Dedifferentiated amniotic fluid mesenchymal stem cell (primary cell): Measurements from ENCODE around the gene ENTREP3.
"Not testable (repeated sequence)": the region's sequence is repeated elsewhere in the genome, so short reads cannot be mapped to it uniquely, and the experiment has no call there.

Experiments used
- DNase-seq: peaks from one replicate; pipeline ENCODE4 v3.0.0-alpha.2; 2016; ENCODE audit errors: extremely low spot score

Gene ENTREP3

GRCh38 chr1:155255243-155256007, at the start of gene ENTREP3:
Gene ENTREP3, minus strand, starts transcription at chr1:155255483. Its CDS starts 606 bp downstream, at chr1:155254877.
- DNase-seq = peak; percentile 65

GRCh38 chr1:155304558-155305063, 49.3 kb upstream of the ENTREP3 start:
- DNase-seq = no peak

- no peak for DNase-seq
These were observed 46.1 kb upstream of the ENTREP3 start, which contains the start of gene PKLR for GRCh38 chr1:155301342-155301841. Gene PKLR, minus strand, starts transcription at chr1:155301438. Its CDS starts 43 bp downstream, at chr1:155301395.

GRCh38 chr1:155300553-155301329, 45.5 kb upstream of the ENTREP3 start:
- no peak for DNase-seq

- no peak for DNase-seq
These were observed 44.7 kb upstream of the ENTREP3 start for GRCh38 chr1:155300024-155300423.

- no peak for DNase-seq
These were observed 42.1 kb upstream of the ENTREP3 start for GRCh38 chr1:155297384-155297783.

- no peak for DNase-seq
These were observed 41.4 kb upstream of the ENTREP3 start for GRCh38 chr1:155296661-155297060.

- DNase-seq = no peak
These were observed 40.6 kb upstream of the ENTREP3 start for GRCh38 chr1:155295942-155296267.

- no peak for DNase-seq
These were observed 40.1 kb upstream of the ENTREP3 start for GRCh38 chr1:155295183-155295941.

- DNase-seq = no peak
These were observed 39.4 kb upstream of the ENTREP3 start for GRCh38 chr1:155294520-155295182.

- no peak for DNase-seq
These were observed 37.9 kb upstream of the ENTREP3 start for GRCh38 chr1:155293086-155293749.

- not testable (repeated sequence) for DNase-seq
These were observed 35.7 kb upstream of the ENTREP3 start for GRCh38 chr1:155291006-155291405.

GRCh38 chr1:155287987-155288543, 32.8 kb upstream of the ENTREP3 start:
- DNase-seq = no peak

- no peak for DNase-seq
These were observed 31.3 kb upstream of the ENTREP3 start for GRCh38 chr1:155286544-155286943.

- DNase-seq = no peak
These were observed 30.4 kb upstream of the ENTREP3 start for GRCh38 chr1:155285631-155286044.

GRCh38 chr1:155285063-155285462, 29.8 kb upstream of the ENTREP3 start:
- DNase-seq = no peak

- no peak for DNase-seq
These were observed 29.2 kb upstream of the ENTREP3 start for GRCh38 chr1:155284476-155284875.

GRCh38 chr1:155282488-155283091, 27.3 kb upstream of the ENTREP3 start:
- DNase-seq = no peak

- no peak for DNase-seq
These were observed 24.0 kb upstream of the ENTREP3 start for GRCh38 chr1:155279268-155279667.

- DNase-seq = no peak
These were observed 23.4 kb upstream of the ENTREP3 start for GRCh38 chr1:155278689-155279160.
